Aorta (tissue), 5 donors: ENCODE data around the gene FMO3. TPM values are rescaled to one million over a fixed set of nuclear protein-coding genes. Genes with fewer than 3 reads are reported as not detected.

Experiments used
- ATAC-seq: fragments of 200-7000 bp; cut with Tn5 transposase; one replicate; pipeline ENCODE4 v1.9.1; 2022; ENCODE audit warnings: moderate library complexity; ENCODE audit not compliant: low FRiP score
- DNase-seq, 2 donors: peaks; one replicate each; pipeline ENCODE4 v3.0.0-alpha.2; 2020
- H3K27ac ChIP-seq, 2 donors: one replicate each; pipeline ENCODE4 v1.5.1; 2013; ENCODE audit warnings: low read length in 2 of 2, mild to moderate bottlenecking in 2 of 2, moderate library complexity in 2 of 2, control low read depth in 1 of 2, inconsistent platforms in 1 of 2, low read depth in 1 of 2
- H3K27me3 ChIP-seq, 2 donors: one replicate each; pipeline ENCODE4 v1.6.1; 2013; ENCODE audit warnings: control low read depth in 1 of 2, low read length in 1 of 2, mild to moderate bottlenecking in 1 of 2, moderate library complexity in 1 of 2; ENCODE audit not compliant: insufficient read depth in 2 of 2, control insufficient read depth in 1 of 2
- H3K36me3 ChIP-seq, 2 donors: one replicate each; pipeline ENCODE4 v1.6.1; 2013; ENCODE audit warnings: control low read depth in 1 of 2, low read length in 1 of 2, mild to moderate bottlenecking in 1 of 2; ENCODE audit not compliant: insufficient read depth in 2 of 2, control insufficient read depth in 1 of 2
- H3K4me1 ChIP-seq, 2 donors: one replicate each; pipeline ENCODE4 v1.6.1; 2013; ENCODE audit warnings: low read length in 2 of 2, control low read depth in 1 of 2, mild to moderate bottlenecking in 1 of 2, moderate library complexity in 1 of 2; ENCODE audit not compliant: insufficient read depth in 2 of 2, control insufficient read depth in 1 of 2
- H3K4me3 ChIP-seq, 2 donors: one replicate each; pipeline ENCODE4 v1.5.1; 2013; ENCODE audit warnings: low read length in 2 of 2, control low read depth in 1 of 2, mild to moderate bottlenecking in 1 of 2
- H3K9me3 ChIP-seq: one replicate; pipeline ENCODE4 v1.6.1; 2013; ENCODE audit warnings: mild to moderate bottlenecking, low read length; ENCODE audit not compliant: control insufficient read depth
- WGBS, 2 donors: extraction: QIAGEN DNeasy Blood & Tissue Kit; methylation state at CpG; one replicate each; pipeline ENCODE4 v1.1.7; 2013; 5-methylcytosine and 5-hydroxymethylcytosine counted together
- intact Hi-C, 2 donors: fragments of 100-400 bp; cut with DNase I; formaldehyde crosslinking; loops; one replicate each; pipeline versions ENCODE4 v1.14.2 to v1.15.0; 2022
- microRNA-seq, 2 donors: library from miRNA; unstranded; fragments of <30 nt; microRNA quantifications; one replicate each; pipeline ENCODE4 v1.2.0, GENCODE V29; 2020
- polyA plus RNA-seq, 2 donors: library from polyadenylated mRNA; stranded (reverse); fragments of 200-250 nt; gene quantifications; one replicate each; pipeline ENCODE4 v1.2.3, GENCODE V29; 2013
- total RNA-seq, 2 donors: library from RNA; stranded (reverse); fragmentation: NEBNext Ultra II Directional; extraction: Animal tissue kit (Norgen Biotek cat#: 25700); gene quantifications; one replicate each; pipeline ENCODE4 v1.2.1, GENCODE V29; 2021
- donor health status: healthy with polysubstance abuse.
- donor health status: Bipolar disorder and iron deficiency.
- donor health status: DM: no; HTN: no; CAD: no.
- donor health status: DM: no; HTN: no; CAD: no.
- donor health status: DM: yes; HTN: yes; CAD: no.

FMO3 gene
- total and polyA plus RNA-seq, 4 donors = 2.8 to 13.5 (median 6.4) TPM

- H3K27ac ChIP-seq = no peak overlapping the region
- no peaks in the 10 kb centered on the region for H3K4me1 ChIP-seq
- DNase-seq = no peak
- H3K36me3 ChIP-seq = no peaks in the 10 kb centered on the region
- ATAC-seq = no peak
- intact Hi-C loops = no loop called here
- no peaks in the 10 kb centered on the region for H3K9me3 ChIP-seq
- H3K4me3 ChIP-seq = no peak overlapping the region
- 90 to 91% methylated on average over 3 of the region's 3 CpGs for WGBS, 2 donors
- H3K27me3 ChIP-seq = no peaks in the 10 kb centered on the region
These were observed 67.8 kb downstream of the FMO3 start for GRCh38 chr1:171158551-171158950.

GRCh38 chr1:171159148-171159547 is 68.4 kb downstream of the FMO3 start:
- Histone ChIP-seq H3K27ac (no peak overlapping the region), H3K27me3 (no peaks in the 10 kb centered on the region), H3K4me3 (no peak overlapping the region), H3K36me3 (no peaks in the 10 kb centered on the region), H3K4me1 (no peaks in the 10 kb centered on the region), H3K9me3 (no peaks in the 10 kb centered on the region)
- WGBS, 2 donors = 92 to 96% methylated on average over 2 of the region's 2 CpGs
- intact Hi-C loops = no loop called here
- DNase-seq (no peak), ATAC-seq (no peak)

DNA sequence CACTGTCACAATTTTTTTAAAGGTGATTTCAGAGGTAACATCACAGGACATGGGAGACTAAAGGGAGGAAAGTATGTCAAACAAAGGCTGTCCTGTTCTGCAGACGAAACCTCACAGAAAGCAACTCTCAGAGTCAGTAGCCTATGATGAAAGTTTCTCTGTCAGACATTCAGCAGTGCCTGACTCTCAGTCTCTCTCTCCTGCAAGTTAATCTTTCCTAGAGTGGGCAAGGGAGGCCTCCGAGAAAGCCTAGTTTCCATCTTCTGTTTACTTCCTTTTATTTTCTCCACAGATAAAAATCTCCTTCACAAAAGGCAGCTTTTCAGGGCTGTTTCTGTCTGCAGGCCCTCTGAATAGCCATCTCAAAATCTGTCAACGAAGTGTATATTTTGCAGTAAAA is 69.5 kb downstream of the FMO3 start:
- intact Hi-C loops = no loop called here
- ATAC-seq = no peak
- no peaks in the 10 kb centered on the region for H3K4me1 ChIP-seq
- WGBS, 2 donors = 11 to 14% methylated on average over 3 of the region's 3 CpGs
- H3K27ac ChIP-seq = peak overlapping the region; percentile 4 to 14
- H3K4me3 ChIP-seq = no peak overlapping the region
- H3K9me3 ChIP-seq = no peaks in the 10 kb centered on the region
- DNase-seq = no peak
- H3K27me3 ChIP-seq = no peaks in the 10 kb centered on the region
- no peaks in the 10 kb centered on the region for H3K36me3 ChIP-seq

- ATAC-seq (peak; percentile 67), DNase-seq (no peak)
- no peaks in the 10 kb centered on the region for H3K27me3 ChIP-seq
- 35 to 36% methylated on average over 4 of the region's 4 CpGs for WGBS, 2 donors
- intact Hi-C loops = no loop called here
- peaks cover 0 to 3% of the 10 kb centered on the region in 2 donors for H3K4me1 ChIP-seq
- H3K36me3 ChIP-seq = no peaks in the 10 kb centered on the region
- H3K4me3 ChIP-seq = no peak overlapping the region
- H3K9me3 ChIP-seq = no peaks in the 10 kb centered on the region
- peak overlapping the region in 1 of 2 donors; percentile 14 for H3K27ac ChIP-seq
These were observed 70.1 kb downstream of the FMO3 start for GRCh38 chr1:171160639-171161354.

GRCh38 chr1:171161431-171161830 is 70.7 kb downstream of the FMO3 start:
- H3K9me3 ChIP-seq = no peaks in the 10 kb centered on the region
- DNase-seq (no peak), ATAC-seq (no peak)
- intact Hi-C loops = no loop called here
- H3K4me1 ChIP-seq = peaks cover 0 to 4% of the 10 kb centered on the region in 2 donors
- H3K36me3 ChIP-seq = no peaks in the 10 kb centered on the region
- H3K27ac ChIP-seq = no peak overlapping the region
- H3K27me3 ChIP-seq = no peaks in the 10 kb centered on the region
- H3K4me3 ChIP-seq = no peak overlapping the region

DNA sequence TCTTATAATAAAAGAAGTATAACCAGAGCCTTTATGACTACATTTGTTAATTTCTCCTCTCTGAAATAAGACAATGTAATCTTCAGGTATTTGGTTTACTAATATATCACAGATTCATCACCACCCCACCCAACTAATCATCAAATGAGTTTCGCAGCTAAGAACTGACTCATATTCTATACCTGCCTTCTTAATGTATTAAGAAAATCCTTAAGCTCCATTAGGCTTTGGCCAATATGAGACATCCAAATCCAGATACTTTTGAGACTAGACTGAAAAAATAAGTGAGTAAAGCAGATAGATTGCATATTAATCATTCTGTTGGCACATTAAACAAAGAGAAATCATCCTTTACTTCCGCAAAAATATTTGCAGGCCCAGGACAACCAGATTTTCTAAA is 75.7 kb downstream of the FMO3 start:
- DNase-seq (no peak), ATAC-seq (no peak)
- Histone ChIP-seq H3K36me3 (no peaks in the 10 kb centered on the region), H3K27ac (no peak overlapping the region), H3K4me1 (peaks cover 0 to 4% of the 10 kb centered on the region in 2 donors), H3K9me3 (no peaks in the 10 kb centered on the region), H3K27me3 (no peaks in the 10 kb centered on the region), H3K4me3 (no peak overlapping the region)
- intact Hi-C loops = no loop called here
- 95 to 99% methylated on average over 2 of the region's 2 CpGs for WGBS, 2 donors

Small RNAs within 50 kb of the gene (microRNA-seq; reads per million reads assigned to microRNA genes)
- gene MIR1295A (0 reads per million in 2 donors), gene MIR1295B (0 reads per million in 2 donors)

Other genes starting within 250 kb of the FMO3 start
- under 1 TPM; 0.10 to 0.39 TPM for gene MROH9, start 155.4 kb upstream of the FMO3 start, total RNA-seq
- gene MROH9, start 155.4 kb upstream of the FMO3 start, polyA plus RNA-seq = not detected
- 100 to 1,000 TPM; 183 to 213 TPM for gene FMO2, start 94.4 kb downstream of the FMO3 start, total RNA-seq
- 100 to 1,000 TPM; 157 to 232 TPM for gene FMO2, start 94.4 kb downstream of the FMO3 start, polyA plus RNA-seq
- gene FMO1, start 157.6 kb downstream of the FMO3 start, total RNA-seq = 1 to 10 TPM in 1 of 2 donors, under 1 TPM in 1; 0.81 to 7.3 TPM
- gene FMO1, start 157.6 kb downstream of the FMO3 start, polyA plus RNA-seq = under 1 TPM in 1 of 2 donors, not detected in 1; 0.28 TPM
- 10 to 100 TPM in 1 of 2 donors, 1 to 10 TPM in 1; 9.6 to 12.3 TPM for gene FMO4, start 223.3 kb downstream of the FMO3 start, total RNA-seq
- gene FMO4, start 223.3 kb downstream of the FMO3 start, polyA plus RNA-seq = 1 to 10 TPM; 8.4 to 9.4 TPM